Hepatic stellate cell (primary cell): ENCODE data around the gene C1QTNF5.
A peak's percentile ranks its signal among the peaks of the same experiment; 100 is the strongest.

Source experiments
- DNase-seq: peaks from one replicate; pipeline ENCODE4 v3.0.0; 2011; ENCODE audit warnings: low spot score

Gene C1QTNF5

DNA sequence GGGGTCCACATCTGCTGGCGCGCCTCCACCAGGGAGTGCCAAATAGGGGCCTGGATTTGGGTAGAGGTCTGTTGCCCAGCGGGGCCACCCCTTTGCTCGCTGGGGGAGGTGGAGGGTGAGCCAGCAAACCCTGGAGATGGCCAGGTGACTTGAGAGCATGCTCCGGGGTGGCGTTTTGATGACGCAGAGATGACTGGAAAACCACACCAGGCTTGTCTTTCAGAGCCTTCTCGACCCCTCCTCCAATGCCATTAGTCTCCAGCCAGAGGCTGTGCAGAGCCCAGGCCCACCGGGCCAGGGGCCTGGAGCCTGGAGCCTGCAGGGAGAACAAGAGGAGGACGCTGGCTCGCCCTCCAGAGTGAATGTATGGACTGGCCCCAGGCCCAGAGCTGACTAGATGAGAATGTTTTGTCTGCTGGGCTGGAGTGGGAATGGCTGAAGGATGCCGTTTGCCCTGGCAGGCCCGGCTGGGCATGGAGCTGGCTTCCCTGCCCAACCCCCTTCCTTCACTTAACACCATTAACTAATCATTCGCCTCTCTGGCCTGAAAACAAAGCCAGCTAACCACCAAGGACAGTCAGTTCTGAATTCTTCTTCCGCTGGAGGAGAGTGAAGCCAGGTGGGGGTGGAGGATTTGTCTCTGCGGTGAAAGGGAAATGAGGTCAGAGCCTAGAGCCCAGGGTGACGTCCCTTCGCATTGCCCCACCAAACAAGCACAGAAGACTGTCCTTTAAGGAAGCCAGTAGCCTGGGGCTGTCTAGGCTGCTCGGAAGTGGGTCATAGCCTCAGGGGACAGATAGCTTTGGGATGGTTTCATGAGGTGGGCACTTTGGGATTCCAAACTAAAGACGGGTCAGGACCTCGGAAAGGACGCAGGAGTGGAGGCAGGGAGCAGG, 22.2 kb downstream of the C1QTNF5 start:
- DNase-seq: peak; percentile 84

DNA sequence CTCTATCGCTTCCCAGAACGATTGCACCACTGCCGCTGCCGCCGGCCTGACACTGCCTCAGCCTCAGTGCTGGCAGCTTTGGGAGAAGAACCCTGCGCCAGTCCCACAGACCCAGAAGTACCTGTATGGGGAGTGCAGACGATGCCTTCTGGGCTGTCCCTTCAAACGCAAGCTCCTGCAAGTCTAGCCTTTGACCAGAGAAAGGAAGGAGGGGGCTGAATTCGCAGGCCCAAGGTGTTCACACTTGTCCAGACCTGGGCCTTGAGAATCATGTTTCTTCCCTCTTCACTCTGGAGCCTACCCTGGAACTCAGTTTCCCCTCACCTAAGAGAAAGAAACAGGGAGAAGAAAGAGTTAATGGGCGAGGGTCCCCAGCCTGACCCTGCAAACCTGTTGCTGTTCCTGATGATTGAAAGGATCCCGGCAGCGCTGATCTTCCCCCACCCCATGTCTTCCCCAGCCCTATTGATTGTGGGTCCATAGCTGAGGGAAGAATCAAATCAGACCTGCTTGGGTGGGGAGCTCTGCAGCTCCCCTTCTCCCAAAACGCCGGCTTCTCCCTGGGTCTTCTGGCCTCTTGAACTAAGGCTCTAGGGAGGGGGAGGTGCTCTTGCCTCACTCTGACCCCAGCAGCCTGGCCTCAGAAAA, 23.0 kb downstream of the C1QTNF5 start:
- DNase-seq: no peak

DNA sequence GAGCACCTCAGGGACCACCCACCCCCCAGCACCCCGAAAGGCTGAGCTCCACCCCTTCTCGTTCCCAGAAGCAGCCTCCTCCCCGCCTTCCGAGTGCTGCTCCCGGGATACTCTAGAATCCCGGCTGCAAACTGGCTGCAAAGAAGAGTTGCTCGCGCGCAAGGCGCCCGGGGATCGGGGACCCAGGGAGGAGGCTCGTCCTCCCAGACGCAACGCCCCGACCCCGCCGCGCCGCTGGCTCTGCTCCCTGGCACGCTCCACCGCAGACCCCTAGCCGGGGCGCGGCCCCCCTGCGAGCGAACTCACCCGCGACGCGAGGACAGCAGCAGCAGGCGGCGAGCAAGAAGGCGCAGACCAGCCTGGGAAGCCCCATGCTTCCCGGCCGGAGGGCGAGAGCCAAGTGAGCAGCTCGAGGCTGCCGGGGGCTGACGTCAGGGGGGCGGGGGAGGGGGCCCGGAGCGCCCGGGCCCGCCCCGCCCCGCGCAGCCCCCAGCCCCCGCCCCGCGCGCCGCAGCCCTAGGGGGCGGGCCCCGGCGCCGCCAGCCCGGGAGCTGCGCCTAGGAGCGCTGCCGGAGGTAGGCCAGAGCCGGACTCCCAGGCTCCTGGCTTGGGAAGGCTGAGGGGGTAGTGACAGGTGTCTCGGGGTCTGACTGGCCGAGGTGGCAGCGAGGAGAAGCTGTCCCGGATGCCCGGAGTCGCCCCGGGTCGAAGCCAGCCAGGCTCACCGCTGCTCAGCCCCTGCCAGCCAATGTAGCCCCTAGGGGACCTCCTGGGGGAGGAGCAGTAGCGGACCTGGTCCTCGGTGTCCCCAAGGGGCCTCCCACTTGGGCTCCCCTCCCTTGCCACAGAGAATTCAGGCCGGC, 23.7 kb downstream of the C1QTNF5 start, which contains the start of gene MCAM:
Gene MCAM, minus strand, starts transcription at position 402 of the 863 bp plus-strand sequence. Its CDS starts 29 bp downstream, at position 373.
- peak; percentile 66 for DNase-seq

DNA sequence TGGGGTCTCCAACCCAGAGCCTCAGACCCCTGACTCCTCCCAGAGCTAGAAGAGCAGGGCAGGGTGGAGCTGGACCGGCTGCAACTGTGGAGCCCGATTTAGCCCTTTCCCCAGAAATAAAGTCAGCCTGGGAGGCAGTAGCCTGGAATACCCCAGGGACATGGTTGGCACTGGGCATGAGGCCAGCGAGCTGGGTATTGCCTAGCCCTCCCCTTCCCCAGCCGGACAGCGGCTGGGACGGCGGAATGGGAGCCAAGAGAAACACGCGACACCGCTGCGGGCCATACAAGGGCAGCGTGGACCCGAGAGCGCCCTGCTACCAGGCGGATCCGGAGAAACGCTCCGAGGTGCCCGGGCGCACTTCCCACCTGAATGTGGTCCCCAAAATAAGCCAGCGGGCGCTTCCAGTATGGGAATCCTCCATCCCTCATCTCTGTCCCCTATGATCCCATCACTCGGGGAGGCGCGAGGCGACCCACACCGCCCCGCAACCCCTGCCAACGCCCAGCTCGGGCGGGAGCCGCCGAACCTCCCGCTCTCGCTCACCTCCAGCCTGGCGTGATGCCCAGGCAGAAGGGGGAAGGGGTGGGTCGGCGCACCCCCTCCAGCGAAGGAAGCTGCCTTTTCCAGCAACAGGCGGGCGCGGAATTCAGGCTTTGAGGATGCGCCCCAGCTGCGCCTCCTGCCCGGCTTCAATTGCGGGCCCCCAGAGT, 24.5 kb downstream of the C1QTNF5 start:
- DNase-seq: peak; percentile 56

DNA sequence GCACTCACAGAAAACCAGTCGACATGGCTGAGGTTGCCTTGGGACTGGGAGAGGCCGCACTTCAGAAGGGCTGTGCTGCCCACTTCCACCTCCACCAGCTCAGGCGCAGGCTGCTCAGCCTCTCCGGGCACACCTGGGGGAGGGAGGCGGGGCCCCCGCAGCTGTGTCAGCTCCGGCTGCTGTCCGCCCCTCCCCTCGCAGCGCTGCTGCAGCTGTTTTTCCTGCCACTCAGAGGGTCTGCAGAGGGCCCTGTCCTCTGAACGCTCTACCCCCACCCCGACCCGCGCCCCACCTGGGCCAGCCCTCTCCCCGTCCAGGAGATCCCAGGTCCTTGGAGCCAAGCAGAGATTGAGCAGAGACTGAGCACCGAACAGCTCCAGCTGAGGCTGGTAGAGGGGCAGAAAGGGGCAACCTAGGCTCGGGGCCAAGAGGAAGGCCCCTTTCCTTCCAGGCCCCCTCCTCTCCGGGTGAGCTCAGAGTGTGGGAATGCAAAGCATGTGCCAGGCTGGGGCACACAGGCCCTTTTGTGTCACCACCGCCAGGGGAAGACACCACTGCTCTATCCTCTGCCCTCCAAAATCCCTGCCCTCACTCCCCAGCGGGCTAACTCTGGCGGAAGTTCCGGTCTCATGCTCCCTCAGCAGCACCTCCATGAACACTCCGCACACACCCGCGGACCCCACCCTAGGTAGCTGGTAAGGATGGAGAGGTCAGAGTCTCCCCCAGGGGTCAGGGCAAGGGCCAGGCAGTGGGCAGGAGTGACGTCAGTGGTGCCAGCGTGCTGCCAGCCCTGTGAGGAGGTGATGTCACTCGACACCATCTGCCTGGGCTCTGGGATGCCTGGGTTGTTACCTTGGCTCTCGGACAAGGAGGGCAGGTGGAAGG, 25.3 kb downstream of the C1QTNF5 start:
- peak; percentile 67 for DNase-seq

DNA sequence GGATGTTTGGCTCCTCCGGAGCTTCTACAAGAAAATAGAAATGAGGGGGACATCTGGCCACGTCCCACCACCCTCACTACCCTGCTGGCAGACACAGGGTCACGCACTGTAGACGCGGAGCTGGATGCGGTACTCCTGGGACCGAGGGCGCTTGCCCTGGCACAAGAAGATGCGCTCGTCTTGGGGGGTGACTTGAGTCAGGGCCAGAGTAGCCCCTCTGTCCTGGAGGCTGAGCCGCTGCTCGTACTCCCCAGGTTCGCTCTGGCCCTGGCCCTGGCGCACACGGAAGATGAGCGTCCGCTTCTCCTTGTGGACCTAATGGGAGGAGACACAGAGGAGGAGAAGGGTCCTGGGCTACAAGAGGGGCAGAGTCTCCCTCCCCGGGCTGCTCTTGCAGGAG, 26.0 kb downstream of the C1QTNF5 start:
- DNase-seq: no peak

DNA sequence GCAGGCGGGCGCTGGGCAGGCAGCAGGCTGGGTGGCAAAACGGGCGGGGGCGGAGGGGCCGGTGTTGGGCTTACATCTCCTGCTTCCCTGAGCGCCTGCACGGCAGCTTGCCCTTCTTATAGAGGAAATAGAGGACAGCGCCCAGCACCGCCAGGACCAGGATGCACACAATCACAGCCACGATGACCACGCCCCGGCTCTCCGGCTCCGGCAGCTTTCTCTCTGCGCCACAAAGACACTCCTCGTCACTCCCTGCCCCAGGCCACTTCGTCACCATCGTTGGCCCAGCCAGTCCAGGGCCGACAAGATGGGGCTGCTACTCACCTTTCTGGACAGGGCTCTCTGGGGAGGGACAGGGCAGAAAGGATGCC, 30.0 kb downstream of the C1QTNF5 start:
- no peak for DNase-seq

DNA sequence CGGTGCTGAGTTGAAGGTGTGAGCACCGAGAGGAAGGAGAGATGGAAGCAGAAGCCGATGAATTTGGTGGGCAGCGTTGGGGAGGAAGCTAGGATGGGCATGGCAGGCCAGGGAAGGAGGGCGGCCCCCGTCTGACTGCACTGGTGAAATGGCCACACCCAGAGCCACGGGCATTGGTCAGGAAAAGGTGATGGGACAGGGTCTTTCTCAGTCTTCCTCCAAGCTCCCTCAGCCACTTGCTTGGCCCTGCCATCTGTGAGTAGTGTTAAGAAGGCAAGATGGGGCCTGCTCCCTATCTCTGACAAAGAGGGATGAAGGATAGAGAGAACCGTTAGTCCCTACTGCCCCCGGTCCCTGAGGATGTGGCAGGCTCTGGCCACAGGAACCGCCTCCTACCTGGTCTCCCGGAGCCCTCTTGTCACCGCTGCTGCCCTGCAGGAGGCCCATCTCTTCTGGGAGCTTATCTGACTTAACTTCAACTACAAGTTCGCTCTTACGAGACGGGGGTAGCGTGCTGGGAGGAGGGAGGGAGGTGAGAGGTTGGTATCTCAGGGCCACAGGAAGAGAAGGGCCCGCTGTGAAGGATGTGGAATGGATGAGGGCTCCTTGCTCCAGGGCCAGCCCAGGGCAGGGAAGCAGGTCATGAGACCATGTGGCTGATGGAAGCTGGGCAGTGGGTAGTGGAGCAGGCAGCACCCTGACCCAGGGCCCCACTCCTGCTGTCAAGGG, 30.6 kb downstream of the C1QTNF5 start:
- no peak for DNase-seq

DNA sequence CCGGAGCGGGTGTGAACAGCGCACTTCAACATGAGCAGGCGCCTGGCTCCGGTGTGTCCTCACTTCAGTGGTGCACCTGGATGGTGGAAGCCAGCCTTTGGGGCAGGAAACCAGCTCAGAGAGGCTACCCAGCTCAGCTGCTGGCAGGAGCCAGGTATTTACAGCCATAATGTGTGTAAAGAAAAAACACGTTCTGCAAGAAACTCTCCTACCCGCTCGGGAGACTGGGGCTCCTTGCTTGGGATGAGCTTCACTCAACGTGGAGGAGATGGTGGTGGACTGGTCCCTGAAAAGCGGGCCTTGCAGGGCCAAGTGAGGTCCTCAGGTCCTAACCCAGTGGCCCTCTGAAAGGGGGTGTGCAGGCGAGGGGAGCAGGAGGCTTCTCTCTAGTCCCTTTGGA, 31.3 kb downstream of the C1QTNF5 start:
- DNase-seq: no peak

DNA sequence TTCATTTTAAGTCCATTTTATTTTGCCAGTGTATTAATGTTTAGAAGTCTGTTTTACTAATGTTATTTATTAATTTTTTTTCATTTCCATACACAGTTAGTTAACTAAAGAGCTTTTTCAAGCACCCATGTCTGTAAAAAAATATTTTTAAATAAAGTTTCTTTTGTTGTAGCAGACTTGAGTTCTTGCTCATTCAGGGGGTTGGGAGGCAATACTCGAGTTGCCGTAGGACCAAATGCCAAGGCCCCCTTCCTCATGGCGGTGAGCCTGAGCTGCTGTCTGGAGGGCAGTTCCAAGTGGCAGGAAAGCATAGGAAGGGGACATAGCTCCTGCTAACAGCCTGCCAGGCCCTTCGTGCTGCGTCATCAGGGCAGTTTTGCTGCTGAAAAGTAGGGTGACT, 32.7 kb downstream of the C1QTNF5 start:
- DNase-seq: no peak

DNA sequence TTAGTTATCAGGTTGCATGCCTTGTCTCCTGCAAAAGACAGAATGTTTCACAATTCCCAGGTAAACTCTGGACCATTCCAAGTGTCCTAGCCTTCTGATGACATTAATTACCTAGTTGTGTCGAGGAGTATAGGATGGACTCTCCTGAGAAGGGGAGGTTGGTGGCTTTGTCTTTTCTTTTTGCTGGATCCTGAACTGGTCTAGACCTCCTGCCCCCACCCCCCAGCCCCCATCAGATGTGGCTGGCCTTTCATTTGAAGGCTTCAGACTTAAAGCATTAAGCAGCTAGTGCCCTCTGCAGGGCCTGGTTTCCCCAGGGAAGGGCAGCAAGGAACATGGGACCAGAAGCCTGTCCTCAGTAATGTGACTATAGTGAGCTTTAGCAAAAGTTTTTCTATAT, 33.5 kb downstream of the C1QTNF5 start:
- DNase-seq: no peak

DNA sequence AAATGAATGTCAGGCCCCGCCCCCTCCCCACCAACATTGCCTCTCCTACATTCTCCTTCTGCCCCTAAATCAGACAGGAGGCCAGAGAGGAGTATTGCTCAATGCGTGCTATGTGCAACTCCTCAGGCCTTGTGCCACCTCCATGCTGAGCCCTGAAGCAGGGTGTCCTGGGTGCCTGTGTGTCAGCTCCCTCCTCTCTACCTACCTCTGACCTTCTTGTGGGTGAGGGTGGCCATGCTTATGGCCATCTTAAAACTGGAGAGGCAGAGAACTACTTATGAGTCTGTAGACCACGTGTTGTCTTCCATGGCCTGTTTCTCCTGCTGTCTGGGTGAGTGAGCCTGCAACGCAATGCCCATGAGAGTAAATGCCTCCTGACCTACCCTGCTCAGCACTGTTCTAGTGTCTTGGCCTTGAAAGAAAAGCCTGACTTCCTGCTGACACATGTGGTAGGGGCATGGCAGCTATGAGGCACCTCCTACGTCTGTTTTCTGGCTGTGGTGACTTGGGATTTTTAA, 34.3 kb downstream of the C1QTNF5 start:
- DNase-seq: peak; percentile 59

DNA sequence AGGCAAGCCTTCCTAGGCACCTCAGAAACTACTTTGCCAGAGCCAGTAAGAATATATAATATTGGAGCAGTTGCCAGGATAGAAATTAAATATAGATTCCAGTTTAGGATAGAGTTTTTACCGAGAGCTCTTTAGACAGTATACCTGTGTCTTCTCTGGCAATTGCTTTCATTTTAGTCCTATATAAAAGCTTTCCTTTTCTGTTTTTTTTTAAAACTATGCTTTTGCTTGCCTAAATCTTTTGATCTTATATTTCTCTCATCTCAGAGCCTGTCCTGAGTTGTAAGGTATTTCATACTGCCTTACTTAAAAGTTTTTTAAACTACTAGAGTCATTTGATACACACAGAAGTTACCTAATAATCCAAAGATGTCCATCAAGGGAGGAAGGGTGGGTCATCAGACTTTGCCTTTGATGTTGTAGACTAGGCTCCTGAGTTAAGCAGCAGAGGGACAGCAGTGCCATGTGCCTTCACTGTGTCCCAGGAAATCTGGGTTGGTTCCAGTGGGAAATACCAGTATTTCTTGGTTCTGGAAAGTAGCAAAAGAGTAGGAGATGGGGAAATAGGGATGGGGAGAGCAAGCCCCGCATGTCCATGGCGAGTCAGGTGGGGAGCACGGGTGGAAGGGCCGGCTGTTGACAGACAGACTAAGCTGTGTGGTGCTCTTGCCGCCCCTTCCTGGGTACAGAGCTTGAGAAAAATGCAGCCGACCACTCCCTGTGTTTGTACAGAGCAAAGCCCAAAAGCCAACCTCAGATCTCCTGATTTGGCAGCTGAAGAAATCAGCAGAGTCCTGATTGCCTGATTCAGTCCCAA, 34.9 kb downstream of the C1QTNF5 start:
- no peak for DNase-seq

DNA sequence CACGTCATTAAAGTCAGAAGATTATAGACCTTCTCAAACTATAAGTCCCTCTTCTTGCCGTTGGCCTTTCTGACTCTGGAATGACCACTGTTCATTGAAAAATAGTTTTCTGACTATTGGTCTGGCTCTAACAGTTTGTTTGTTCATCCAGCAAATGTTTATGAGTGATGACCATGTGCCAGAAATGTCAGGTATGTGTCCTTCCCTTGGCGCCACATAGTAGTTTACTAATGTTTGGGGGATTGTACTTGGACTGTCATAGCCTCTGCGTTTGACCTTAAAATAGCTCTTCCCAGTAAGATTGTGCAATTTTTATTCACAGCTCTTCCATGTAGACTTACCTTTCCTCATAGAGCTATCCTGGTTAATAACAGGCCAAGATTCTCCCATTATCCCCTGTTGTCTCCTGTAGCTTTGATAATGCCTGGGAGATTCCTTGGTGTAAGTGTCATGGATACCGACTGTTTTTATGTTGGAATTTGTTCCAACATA, 37.4 kb downstream of the C1QTNF5 start:
- no peak for DNase-seq

DNA sequence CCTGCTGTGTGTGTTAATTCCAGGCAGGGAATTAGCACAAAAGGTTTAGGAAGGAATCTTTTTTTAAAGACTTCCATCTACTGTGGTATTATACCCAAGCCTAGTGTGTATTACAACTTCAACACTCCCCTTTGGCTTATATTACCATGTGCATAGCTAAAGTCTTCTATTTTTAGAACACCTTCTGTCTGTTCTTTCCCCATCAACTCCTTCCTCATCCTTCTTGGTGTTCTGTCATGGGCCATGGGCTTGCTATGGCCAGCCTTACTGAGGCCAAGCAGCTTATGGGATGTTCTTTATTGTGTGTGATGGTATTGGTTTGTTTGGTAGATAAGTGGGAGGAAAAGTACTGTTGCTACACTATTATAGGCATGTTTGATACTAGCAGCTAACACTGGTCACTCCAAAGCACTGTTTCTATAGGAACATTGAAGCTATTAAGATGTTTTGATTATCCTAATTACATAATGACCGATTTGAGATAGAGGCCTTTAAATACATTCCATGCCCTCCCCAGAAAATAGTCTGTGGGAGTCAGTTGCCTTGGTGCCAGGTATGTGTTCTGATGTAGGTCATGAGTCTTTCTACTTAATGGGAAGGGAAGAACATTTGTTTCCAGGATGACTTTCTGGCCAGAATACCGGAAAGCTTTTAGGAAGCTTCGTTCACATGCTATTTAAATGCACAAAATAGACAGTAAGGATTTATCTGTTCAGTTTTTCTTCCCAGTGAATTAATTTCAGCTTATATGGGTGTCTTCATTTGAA, 40.3 kb downstream of the C1QTNF5 start:
- no peak for DNase-seq

DNA sequence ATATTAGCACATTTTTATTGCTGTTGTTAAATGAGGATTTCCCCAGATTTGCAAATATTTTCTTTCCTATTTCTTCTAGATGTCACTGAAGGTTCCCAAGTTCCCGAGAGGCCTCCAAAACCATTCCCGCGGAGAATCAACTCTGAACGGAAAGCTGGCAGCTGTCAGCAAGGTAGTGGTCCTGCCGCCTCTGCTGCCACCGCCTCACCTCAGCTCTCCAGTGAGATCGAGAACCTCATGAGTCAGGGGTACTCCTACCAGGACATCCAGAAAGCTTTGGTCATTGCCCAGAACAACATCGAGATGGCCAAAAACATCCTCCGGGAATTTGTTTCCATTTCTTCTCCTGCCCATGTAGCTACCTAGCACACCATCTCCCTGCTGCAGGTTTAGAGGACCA, 41.3 kb downstream of the C1QTNF5 start:
- no peak for DNase-seq

DNA sequence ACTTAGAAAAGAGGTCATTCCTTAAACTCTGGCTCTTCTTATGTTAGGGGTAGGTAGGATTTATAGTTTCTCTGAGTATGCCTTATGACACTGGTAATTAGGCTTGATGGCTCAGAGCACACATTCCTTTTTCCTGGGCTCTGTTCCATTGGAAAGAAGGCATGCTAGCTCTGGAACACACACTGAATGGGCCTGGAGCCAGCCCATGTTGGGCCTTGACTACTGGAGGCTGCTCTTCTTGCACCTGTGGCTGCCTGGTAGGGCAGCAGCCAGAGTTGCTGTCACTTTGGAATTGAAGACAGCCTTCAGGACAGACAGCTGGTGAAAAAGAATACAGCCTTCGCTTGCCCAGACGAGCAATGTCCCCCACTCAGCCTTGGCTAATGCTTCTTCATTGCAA, 42.0 kb downstream of the C1QTNF5 start:
- no peak for DNase-seq

DNA sequence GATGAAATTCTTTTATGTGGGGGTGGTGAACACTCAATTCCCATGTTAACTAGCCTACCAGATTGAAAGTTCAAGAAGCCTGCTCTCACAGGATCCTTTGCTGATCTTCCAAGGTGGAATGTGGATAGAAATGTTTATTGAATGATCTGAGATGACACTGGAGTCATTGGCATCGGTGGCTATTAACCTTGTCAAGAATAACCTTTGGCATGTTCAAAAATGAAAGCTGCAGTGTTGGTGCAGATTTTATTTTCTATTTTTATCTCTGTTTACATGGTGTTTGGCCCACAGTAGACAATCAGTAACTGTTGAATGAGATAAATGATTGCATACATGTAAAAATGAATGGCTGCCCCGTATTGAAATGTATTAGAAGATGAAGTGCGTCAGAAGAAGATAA, 42.7 kb downstream of the C1QTNF5 start:
- DNase-seq: no peak
